ENCODE results near the gene KCMF1. TPM values are rescaled to one million over a fixed set of nuclear protein-coding genes. Genes with fewer than 3 reads are reported as not detected.

The KCMF1 gene
- total and polyA plus RNA-seq, 9 of the 15 experiments (the other 6 are each of a cell fraction or from before 2014, with no cell fraction given): 6.8 to 88.2 (median 46.5) TPM

- Histone ChIP-seq H2AFZ (ENCODE audit: low read depth, low read length) (no peak overlapping the region), H3K36me3 (ENCODE audit: control insufficient read depth, insufficient read depth, low read length) (no peaks in the 10 kb centered on the region), H3K4me2 (ENCODE audit: insufficient read depth, low read length) (no peak overlapping the region), H3K9me3 (replicated peaks; ENCODE audit: control insufficient read depth, insufficient read depth, low read depth, low read length) (no peaks in the 10 kb centered on the region), H3K4me3 (no peak overlapping the region), H3K9ac (ENCODE audit: insufficient read depth in 1 of 2, low read depth in 2 of 2, low read length in 2 of 2) (no peak overlapping the region), H3K79me2 (ENCODE audit: control insufficient read depth, insufficient read depth, low read length) (no peaks in the 10 kb centered on the region), H3K9me1 (ENCODE audit: control insufficient read depth, insufficient read depth, low read length) (no peaks in the 10 kb centered on the region), H4K20me1 (replicated peaks; ENCODE audit: control insufficient read depth, insufficient read depth, low read length) (no peaks in the 10 kb centered on the region), H3K27ac (ENCODE audit: extremely low read depth, low read depth, low read length) (no peak overlapping the region), H3K4me1 (replicated peaks in 1 of 2; ENCODE audit: control insufficient read depth in 2 of 2, insufficient read depth in 2 of 2, low read length in 2 of 2) (no peaks in the 10 kb centered on the region), H3K27me3 (ENCODE audit: control insufficient read depth in 2 of 2, insufficient read depth in 2 of 2, low read length in 2 of 2) (peaks cover 17 to 32% of the 10 kb centered on the region in 2 experiments; a peak in 4 of 5 replicates)
- DNase-seq (ENCODE audit: extremely low read depth in 1 of 4, low spot score in 3 of 4) (no peak), ATAC-seq (no peak), FAIRE-seq (no peak)
- WGBS (ENCODE audit: insufficient coverage, low coverage, missing lambda C conversion rate): 5% methylated on average over 5 of the region's 5 CpGs
- POLR2A ChIA-PET: interaction anchor here (0.6 to 0.7 kb wide), 2 partner anchors 17 to 347 kb away, joined by 3 read pairs; no protein-coding TSS in a partner anchor
- intact Hi-C loops (cut with micrococcal nuclease) (no loop called here), in situ Hi-C loops (cut with MboI) (no loop called here)
- BruUV-seq (replicated peaks): no TSS peak
- TF ChIP-seq KLF1 (tag; IDR thresholded peaks at IDR 0.05): no peak
- no peak for TF ChIP-seq CBFB (CRISPR knock-in tag; IDR thresholded peaks at IDR 0.05)
- no peak for TF ChIP-seq CREB3L1 (IDR thresholded peaks at IDR 0.05; ENCODE audit: borderline replicate concordance, low read depth)
- TF ChIP-seq CHD1 (IDR thresholded peaks at IDR 0.05; ENCODE audit: low read length): no peak
- no peak for TF ChIP-seq MXI1 (IDR thresholded peaks at IDR 0.05; ENCODE audit: low read depth, low read length)
- no peak for TF ChIP-seq ARID1B (IDR thresholded peaks at IDR 0.05)
- no peak for TF ChIP-seq HDAC1 (IDR thresholded peaks at IDR 0.05)
- TF ChIP-seq TAF7 (tag; IDR thresholded peaks at IDR 0.05): no peak
- TF ChIP-seq SRF (CRISPR knock-in tag; IDR thresholded peaks at IDR 0.05): no peak
- CTCF ChIA-PET (ENCODE audit: low intra/inter-chr PET ratio): no interaction called here
Observed at GRCh38 chr2:85078536-85078935, 107.6 kb downstream of the KCMF1 start.

Measured in K562 (cell line).